Measurements from ENCODE around the gene ARL8B.

ARL8B gene

GRCh38 chr3:5092018-5092417 lies 30.1 kb upstream of the ARL8B start:
- no peak overlapping the region for H3K23ac ChIP-seq (ENCODE audit: low read length)

GRCh38 chr3:5093731-5094130 lies 28.4 kb upstream of the ARL8B start:
- Histone ChIP-seq H3K36me3 (ENCODE audit: control insufficient read depth, insufficient read depth, low read length) (no peaks in the 10 kb centered on the region), H3K4me1 (ENCODE audit: control insufficient read depth, low read depth, low read length) (no peaks in the 10 kb centered on the region), H2AK5ac (ENCODE audit: low read length) (no peak overlapping the region), H3K56ac (ENCODE audit: low read length) (no peak overlapping the region), H3K27ac (ENCODE audit: low read depth, low read length) (no peak overlapping the region), H3K79me2 (ENCODE audit: control insufficient read depth, insufficient read depth, low read length) (no peaks in the 10 kb centered on the region), H3K4ac (ENCODE audit: low read depth, low read length) (no peak overlapping the region), H3K18ac (ENCODE audit: low read length) (no peak overlapping the region), H4K8ac (ENCODE audit: low read depth, low read length) (no peak overlapping the region), H3K23ac (ENCODE audit: low read length) (no peak overlapping the region), H4K5ac (ENCODE audit: low read length) (no peak overlapping the region), H3K4me2 (ENCODE audit: low read length) (no peak overlapping the region), H2BK120ac (ENCODE audit: low read depth, low read length) (no peak overlapping the region), H3K9ac (ENCODE audit: low read length) (no peak overlapping the region), H3K27me3 (ENCODE audit: insufficient read depth, low read length, poor library complexity) (no peaks in the 10 kb centered on the region), H3K79me1 (ENCODE audit: low read length) (no peaks in the 10 kb centered on the region), H2BK15ac (replicated peaks; ENCODE audit: low read depth) (no peak overlapping the region), H2BK5ac (ENCODE audit: low read length) (no peak overlapping the region), H3K4me3 (ENCODE audit: low read length) (no peak overlapping the region)
- no CpG with 5 or more reads among the region's 2 CpGs for WGBS (ENCODE audit: extremely low coverage, insufficient coverage, low lambda C conversion rate)
- DNase-seq = no peak

More at GRCh38 chr3:5092018-5092417, 30.1 kb upstream of the ARL8B start:
- H3K79me1 ChIP-seq (ENCODE audit: low read length) = no peaks in the 10 kb centered on the region
- H3K56ac ChIP-seq (ENCODE audit: low read length) = no peak overlapping the region
- no peak overlapping the region for H2BK120ac ChIP-seq (ENCODE audit: low read depth, low read length)
- no peak overlapping the region for H3K27ac ChIP-seq (ENCODE audit: low read depth, low read length)
- H3K9ac ChIP-seq (ENCODE audit: low read length) = no peak overlapping the region
- H3K4ac ChIP-seq (ENCODE audit: low read depth, low read length) = no peak overlapping the region
- H4K5ac ChIP-seq (ENCODE audit: low read length) = no peak overlapping the region
- H3K4me2 ChIP-seq (ENCODE audit: low read length) = no peak overlapping the region
- no peaks in the 10 kb centered on the region for H3K4me1 ChIP-seq (ENCODE audit: control insufficient read depth, low read depth, low read length)
- no peak overlapping the region for H3K4me3 ChIP-seq (ENCODE audit: low read length)
- no peaks in the 10 kb centered on the region for H3K36me3 ChIP-seq (ENCODE audit: control insufficient read depth, insufficient read depth, low read length)
- no peak overlapping the region for H2AK5ac ChIP-seq (ENCODE audit: low read length)
- no peaks in the 10 kb centered on the region for H3K27me3 ChIP-seq (ENCODE audit: insufficient read depth, low read length, poor library complexity)
- no peak overlapping the region for H3K18ac ChIP-seq (ENCODE audit: low read length)
- no peak overlapping the region for H2BK15ac ChIP-seq (replicated peaks; ENCODE audit: low read depth)
- WGBS (ENCODE audit: extremely low coverage, insufficient coverage, low lambda C conversion rate) = no CpG with 5 or more reads among the region's 1 CpG
- no peaks in the 10 kb centered on the region for H3K79me2 ChIP-seq (ENCODE audit: control insufficient read depth, insufficient read depth, low read length)
- no peak overlapping the region for H4K8ac ChIP-seq (ENCODE audit: low read depth, low read length)
- no peak overlapping the region for H2BK5ac ChIP-seq (ENCODE audit: low read length)
- no peak for DNase-seq

DNA sequence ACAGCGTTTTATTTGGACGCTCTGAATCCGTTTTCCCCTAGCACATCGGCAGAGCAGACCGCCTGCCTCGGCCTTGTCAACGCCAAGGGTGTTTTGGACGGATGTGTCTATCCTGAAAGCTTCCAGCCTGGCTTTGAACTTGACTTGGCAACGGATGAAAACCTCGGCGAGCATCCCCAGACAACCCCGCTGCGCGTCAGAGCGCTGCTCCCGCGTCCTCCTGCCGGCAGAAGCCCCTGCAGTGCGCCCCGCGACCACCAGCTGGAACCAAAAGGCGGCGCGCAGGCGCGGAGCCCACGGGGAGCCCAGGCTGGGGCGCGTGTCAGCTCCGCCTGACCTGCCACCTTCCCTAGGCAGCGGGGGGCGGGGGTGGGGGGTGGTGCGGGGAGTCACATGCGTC lies 26.2 kb upstream of the ARL8B start:
- Histone ChIP-seq H4K8ac (ENCODE audit: low read depth, low read length) (no peak overlapping the region), H3K4me1 (ENCODE audit: control insufficient read depth, low read depth, low read length) (no peaks in the 10 kb centered on the region), H3K56ac (ENCODE audit: low read length) (peak overlapping the region; percentile 65), H3K4me3 (ENCODE audit: low read length) (no peak overlapping the region), H2BK15ac (replicated peaks; ENCODE audit: low read depth) (no peak overlapping the region), H2AK5ac (ENCODE audit: low read length) (no peak overlapping the region), H3K79me2 (ENCODE audit: control insufficient read depth, insufficient read depth, low read length) (no peaks in the 10 kb centered on the region), H3K27me3 (ENCODE audit: insufficient read depth, low read length, poor library complexity) (no peaks in the 10 kb centered on the region), H3K27ac (ENCODE audit: low read depth, low read length) (no peak overlapping the region), H3K4me2 (ENCODE audit: low read length) (peak overlapping the region; percentile 39), H2BK5ac (ENCODE audit: low read length) (no peak overlapping the region), H3K18ac (ENCODE audit: low read length) (no peak overlapping the region), H3K4ac (ENCODE audit: low read depth, low read length) (no peak overlapping the region), H4K5ac (ENCODE audit: low read length) (no peak overlapping the region), H3K23ac (ENCODE audit: low read length) (no peak overlapping the region), H3K79me1 (ENCODE audit: low read length) (no peaks in the 10 kb centered on the region), H2BK120ac (ENCODE audit: low read depth, low read length) (no peak overlapping the region), H3K36me3 (ENCODE audit: control insufficient read depth, insufficient read depth, low read length) (no peaks in the 10 kb centered on the region), H3K9ac (ENCODE audit: low read length) (peak overlapping the region; percentile 46)
- DNase-seq = peak; percentile 59
- no CpG with 5 or more reads among the region's 34 CpGs for WGBS (ENCODE audit: extremely low coverage, insufficient coverage, low lambda C conversion rate)

DNA sequence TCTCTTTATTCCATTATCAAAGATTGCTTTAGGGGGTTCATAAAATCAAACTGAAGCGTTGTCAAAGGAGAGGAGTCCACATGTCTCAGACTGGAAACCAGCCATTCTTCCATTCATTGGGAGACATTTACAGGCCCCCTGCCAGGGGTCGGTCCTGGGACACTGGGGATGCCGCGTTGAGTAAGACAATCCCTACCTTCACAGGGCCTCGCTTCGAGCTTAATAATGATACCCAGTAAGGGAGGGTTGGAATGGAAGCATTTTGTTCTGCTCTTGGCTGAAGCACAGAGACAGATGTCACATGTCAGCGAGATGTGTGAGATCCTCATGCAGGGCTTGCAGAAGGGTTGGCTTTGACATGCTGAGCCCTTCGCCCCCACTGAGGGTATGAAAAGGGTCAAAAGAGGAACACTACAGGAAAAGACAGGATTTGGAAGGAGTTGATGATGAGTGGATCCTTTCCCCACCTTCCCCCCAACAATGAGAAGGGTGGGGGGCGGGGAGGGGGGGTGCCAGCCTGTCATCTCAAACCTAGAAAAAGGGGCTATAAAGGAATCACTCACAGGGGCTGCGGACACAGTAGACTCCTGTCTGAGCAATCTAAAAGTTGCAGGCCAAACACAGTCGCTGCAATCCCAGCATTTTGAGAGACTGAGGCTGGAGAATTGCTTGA lies 25.6 kb upstream of the ARL8B start:
- Histone ChIP-seq H3K79me1 (ENCODE audit: low read length) (no peaks in the 10 kb centered on the region), H3K79me2 (ENCODE audit: control insufficient read depth, insufficient read depth, low read length) (no peaks in the 10 kb centered on the region), H3K23ac (ENCODE audit: low read length) (no peak overlapping the region), H4K8ac (ENCODE audit: low read depth, low read length) (no peak overlapping the region), H2BK15ac (replicated peaks; ENCODE audit: low read depth) (no peak overlapping the region), H3K4me2 (ENCODE audit: low read length) (no peak overlapping the region), H2BK120ac (ENCODE audit: low read depth, low read length) (no peak overlapping the region), H4K5ac (ENCODE audit: low read length) (no peak overlapping the region), H2BK5ac (ENCODE audit: low read length) (no peak overlapping the region), H3K36me3 (ENCODE audit: control insufficient read depth, insufficient read depth, low read length) (no peaks in the 10 kb centered on the region), H3K18ac (ENCODE audit: low read length) (no peak overlapping the region), H3K27ac (ENCODE audit: low read depth, low read length) (no peak overlapping the region), H3K27me3 (ENCODE audit: insufficient read depth, low read length, poor library complexity) (no peaks in the 10 kb centered on the region), H3K9ac (ENCODE audit: low read length) (no peak overlapping the region), H3K56ac (ENCODE audit: low read length) (no peak overlapping the region), H3K4me3 (ENCODE audit: low read length) (no peak overlapping the region), H2AK5ac (ENCODE audit: low read length) (no peak overlapping the region), H3K4me1 (ENCODE audit: control insufficient read depth, low read depth, low read length) (no peaks in the 10 kb centered on the region), H3K4ac (ENCODE audit: low read depth, low read length) (no peak overlapping the region)
- WGBS (ENCODE audit: extremely low coverage, insufficient coverage, low lambda C conversion rate) = no CpG with 5 or more reads among the region's 11 CpGs
- no peak for DNase-seq

DNA sequence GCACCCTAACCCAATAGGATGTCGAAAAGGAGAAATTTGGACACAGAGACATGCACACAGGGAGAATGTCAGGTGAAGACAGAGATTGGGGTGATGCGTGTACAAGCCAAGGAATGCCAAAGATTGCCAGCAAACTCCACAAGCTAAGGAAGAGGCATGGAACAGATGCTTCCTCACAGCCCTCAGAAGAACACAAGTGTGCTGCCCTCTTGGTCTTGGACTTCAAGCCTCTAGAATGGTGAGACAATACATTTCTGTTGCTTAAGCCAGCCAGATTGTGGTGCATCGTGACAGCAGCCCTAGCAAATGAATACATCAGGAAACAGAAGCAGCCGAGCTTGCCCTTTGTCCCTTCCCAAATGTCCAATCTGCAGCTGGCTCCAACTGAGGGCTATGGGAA lies 23.7 kb upstream of the ARL8B start:
- Histone ChIP-seq H2BK120ac (ENCODE audit: low read depth, low read length) (no peak overlapping the region), H3K4me3 (ENCODE audit: low read length) (no peak overlapping the region), H3K23ac (ENCODE audit: low read length) (no peak overlapping the region), H2BK15ac (replicated peaks; ENCODE audit: low read depth) (no peak overlapping the region), H3K4ac (ENCODE audit: low read depth, low read length) (no peak overlapping the region), H3K79me2 (ENCODE audit: control insufficient read depth, insufficient read depth, low read length) (no peaks in the 10 kb centered on the region), H3K27ac (ENCODE audit: low read depth, low read length) (no peak overlapping the region), H3K27me3 (ENCODE audit: insufficient read depth, low read length, poor library complexity) (no peaks in the 10 kb centered on the region), H3K4me1 (ENCODE audit: control insufficient read depth, low read depth, low read length) (no peaks in the 10 kb centered on the region), H3K9ac (ENCODE audit: low read length) (no peak overlapping the region), H2BK5ac (ENCODE audit: low read length) (no peak overlapping the region), H2AK5ac (ENCODE audit: low read length) (no peak overlapping the region), H3K79me1 (ENCODE audit: low read length) (no peaks in the 10 kb centered on the region), H3K36me3 (ENCODE audit: control insufficient read depth, insufficient read depth, low read length) (no peaks in the 10 kb centered on the region), H3K18ac (ENCODE audit: low read length) (no peak overlapping the region), H4K8ac (ENCODE audit: low read depth, low read length) (no peak overlapping the region), H3K4me2 (ENCODE audit: low read length) (no peak overlapping the region), H3K56ac (ENCODE audit: low read length) (no peak overlapping the region), H4K5ac (ENCODE audit: low read length) (no peak overlapping the region)
- DNase-seq = no peak
- no CpG with 5 or more reads among the region's 4 CpGs for WGBS (ENCODE audit: extremely low coverage, insufficient coverage, low lambda C conversion rate)

- Histone ChIP-seq H3K36me3 (ENCODE audit: control insufficient read depth, insufficient read depth, low read length) (no peaks in the 10 kb centered on the region), H2BK5ac (ENCODE audit: low read length) (no peak overlapping the region), H3K4ac (ENCODE audit: low read depth, low read length) (no peak overlapping the region), H3K9ac (ENCODE audit: low read length) (no peak overlapping the region), H4K8ac (ENCODE audit: low read depth, low read length) (no peak overlapping the region), H2BK120ac (ENCODE audit: low read depth, low read length) (no peak overlapping the region), H3K18ac (ENCODE audit: low read length) (no peak overlapping the region), H3K4me3 (ENCODE audit: low read length) (no peak overlapping the region), H3K4me1 (ENCODE audit: control insufficient read depth, low read depth, low read length) (no peaks in the 10 kb centered on the region), H3K79me2 (ENCODE audit: control insufficient read depth, insufficient read depth, low read length) (no peaks in the 10 kb centered on the region), H2BK15ac (replicated peaks; ENCODE audit: low read depth) (no peak overlapping the region), H3K27ac (ENCODE audit: low read depth, low read length) (no peak overlapping the region), H4K5ac (ENCODE audit: low read length) (no peak overlapping the region), H3K23ac (ENCODE audit: low read length) (no peak overlapping the region), H3K27me3 (ENCODE audit: insufficient read depth, low read length, poor library complexity) (no peaks in the 10 kb centered on the region), H3K4me2 (ENCODE audit: low read length) (no peak overlapping the region), H3K79me1 (ENCODE audit: low read length) (no peaks in the 10 kb centered on the region), H2AK5ac (ENCODE audit: low read length) (no peak overlapping the region), H3K56ac (ENCODE audit: low read length) (no peak overlapping the region)
- WGBS (ENCODE audit: extremely low coverage, insufficient coverage, low lambda C conversion rate) = no CpG with 5 or more reads among the region's 3 CpGs
- DNase-seq = no peak
Observed at GRCh38 chr3:5102532-5102931, 19.6 kb upstream of the ARL8B start.

All from mesendoderm (in vitro differentiated cells).